DMS 273 (cell line): Measurements from ENCODE around the gene FAM163A.
"Not testable (repeated sequence)": the region's sequence is repeated elsewhere in the genome, so short reads cannot be mapped to it uniquely, and the experiment has no call there.

ENCODE experiments used
- DNase-seq: peaks from one replicate; lab custom pipeline; 2025; ENCODE audit not compliant: unreplicated experiment; lab: John Stamatoyannopoulos, UW

The FAM163A gene

GRCh38 chr1:179836686-179837445 is 93.8 kb downstream of the FAM163A start:
- not testable (repeated sequence) for DNase-seq

GRCh38 chr1:179840107-179840506 is 97.0 kb downstream of the FAM163A start:
- no peak for DNase-seq

GRCh38 chr1:179848233-179848632 is 105.1 kb downstream of the FAM163A start:
- DNase-seq, result no peak

GRCh38 chr1:179853102-179853501 is 110.0 kb downstream of the FAM163A start:
- no peak for DNase-seq

GRCh38 chr1:179855831-179856230 is 112.7 kb downstream of the FAM163A start:
- not testable (repeated sequence) for DNase-seq

- DNase-seq, result no peak
These were observed 113.2 kb downstream of the FAM163A start for GRCh38 chr1:179856296-179856695.

- DNase-seq, result no peak
These were observed 113.9 kb downstream of the FAM163A start for GRCh38 chr1:179857009-179857408.

- no peak for DNase-seq
These were observed 117.6 kb downstream of the FAM163A start for GRCh38 chr1:179860652-179861051.

GRCh38 chr1:179865377-179865776 is 122.3 kb downstream of the FAM163A start:
- no peak for DNase-seq
